Uterus (tissue), 2 donors: ENCODE data around the gene MT1G.

Experiments used
- CTCF ChIP-seq, 4 experiments: fragments of 200-600 bp in 2 of 4; fragments of 450-650 bp in 2 of 4; sonication (generic) in 2 of 4; IDR thresholded peaks; one replicate each; pipeline ENCODE4 v1.5.1; 2016 to 2019; ENCODE audit warnings: antibody characterized with exemption in 4 of 4, mild to moderate bottlenecking in 2 of 4, moderate library complexity in 1 of 4
- POLR2A ChIP-seq, 2 donors: fragments of 450-650 bp; IDR thresholded peaks; one replicate each; pipeline ENCODE4 v1.6.1; 2016; ENCODE audit warnings: antibody characterized with exemption in 2 of 2, mild to moderate bottlenecking in 1 of 2, moderate library complexity in 1 of 2

- no peak for TF ChIP-seq CTCF (IDR thresholded peaks at IDR 0.05)
- peak; percentile 72 to 86 for TF ChIP-seq POLR2A (IDR thresholded peaks at IDR 0.05)
These were observed 14.3 kb upstream of the MT1G start, which contains the start of gene MT1X for GRCh38 chr16:56681939-56682702.
